Gastroesophageal sphincter (tissue), 4 donors: Measurements from ENCODE around the gene ACAD10. TPM values are rescaled to one million over a fixed set of nuclear protein-coding genes. Genes with fewer than 3 reads are reported as not detected.

Source experiments
- ATAC-seq: fragments of 150-250 bp; one replicate; pipeline ENCODE4 v1.9.1; 2016; ENCODE audit warnings: mild to moderate bottlenecking, moderate library complexity
- H3K27ac ChIP-seq, 4 donors: fragments of 200-600 bp; sonication (generic) in 3 of 4; 1 replicate in 3 of 4; 2 replicates in 1 of 4; pipeline ENCODE4 v1.5.1; 2016 to 2019
- H3K27me3 ChIP-seq: fragments of 200-600 bp; sonication (generic); one replicate; pipeline ENCODE4 v1.5.1; 2019
- H3K36me3 ChIP-seq, 2 donors: fragments of 200-600 bp; sonication (generic); one replicate each; pipeline ENCODE4 v1.5.1; 2019; ENCODE audit warnings: control low read depth in 1 of 2
- H3K4me1 ChIP-seq, 3 donors: fragments of 200-600 bp; sonication (generic); 1 replicate in 2 of 3; 2 replicates in 1 of 3; pipeline ENCODE4 v1.5.1; 2016 to 2019; ENCODE audit warnings: control low read depth in 2 of 3
- H3K4me3 ChIP-seq, 2 donors: fragments of 200-600 bp; sonication (generic); one replicate each; pipeline ENCODE4 v1.5.1; 2019; ENCODE audit warnings: mild to moderate bottlenecking in 1 of 2, moderate library complexity in 1 of 2
- H3K9me3 ChIP-seq, 3 donors: fragments of 200-600 bp; sonication (generic); one replicate each; pipeline ENCODE4 v1.5.1; 2017 to 2019; ENCODE audit warnings: control low read depth in 2 of 3
- EP300 ChIP-seq: sonication (generic); formaldehyde crosslinking; IDR thresholded peaks from one replicate; pipeline ENCODE4 v1.6.1; 2017; ENCODE audit warnings: antibody characterized with exemption, mild to moderate bottlenecking
- POLR2A ChIP-seq, 2 donors: fragments of 450-650 bp; IDR thresholded peaks; one replicate each; pipeline ENCODE4 v1.6.1; 2017; ENCODE audit warnings: antibody characterized with exemption in 2 of 2, mild to moderate bottlenecking in 2 of 2, moderate library complexity in 1 of 2
- POLR2AphosphoS5 ChIP-seq: sonication (generic); formaldehyde crosslinking; IDR thresholded peaks from one replicate; pipeline ENCODE4 v1.6.1; 2017; ENCODE audit warnings: antibody characterized with exemption
- WGBS, 2 donors: methylation state at CpG; one replicate each; pipeline ENCODE4 v1.1.5; 2018; ENCODE audit warnings: low coverage in 1 of 2; 5-methylcytosine and 5-hydroxymethylcytosine counted together
- total RNA-seq, 4 donors: library from RNA; depleted of rRNA; stranded (reverse); fragments of >200 nt; gene quantifications; one replicate each; pipeline ENCODE4 v1.1.0, GENCODE V29; 2016
- TF ChIP-seq, protein P1 (sequence below), 4 experiments: fragments of 200-600 bp in 2 of 4; fragments of 450-650 bp in 2 of 4; sonication (generic) in 1 of 4; IDR thresholded peaks; one replicate each; pipeline ENCODE4 v1.5.1; 2017 to 2019; ENCODE audit warnings: antibody characterized with exemption in 4 of 4, mild to moderate bottlenecking in 2 of 4, moderate library complexity in 2 of 4

The ACAD10 gene
- total RNA-seq, 4 donors from 2014 or later, result 7.5 to 26.5 (median 19.0) TPM

- H3K4me3 ChIP-seq, result no peak overlapping the region
- WGBS, 2 donors, result 40 to 56% methylated on average over 1 to 2 of the region's 8 CpGs
Measured at GRCh38 chr12:111748151-111748672, 62.4 kb downstream of the ACAD10 start.

GRCh38 chr12:111748867-111749266 lies 63.0 kb downstream of the ACAD10 start:
- TF ChIP-seq POLR2AphosphoS5 (no peak), EP300 (no peak), POLR2A (IDR thresholded peaks at IDR 0.05) (no peak)
- TF ChIP-seq, protein P1, sequence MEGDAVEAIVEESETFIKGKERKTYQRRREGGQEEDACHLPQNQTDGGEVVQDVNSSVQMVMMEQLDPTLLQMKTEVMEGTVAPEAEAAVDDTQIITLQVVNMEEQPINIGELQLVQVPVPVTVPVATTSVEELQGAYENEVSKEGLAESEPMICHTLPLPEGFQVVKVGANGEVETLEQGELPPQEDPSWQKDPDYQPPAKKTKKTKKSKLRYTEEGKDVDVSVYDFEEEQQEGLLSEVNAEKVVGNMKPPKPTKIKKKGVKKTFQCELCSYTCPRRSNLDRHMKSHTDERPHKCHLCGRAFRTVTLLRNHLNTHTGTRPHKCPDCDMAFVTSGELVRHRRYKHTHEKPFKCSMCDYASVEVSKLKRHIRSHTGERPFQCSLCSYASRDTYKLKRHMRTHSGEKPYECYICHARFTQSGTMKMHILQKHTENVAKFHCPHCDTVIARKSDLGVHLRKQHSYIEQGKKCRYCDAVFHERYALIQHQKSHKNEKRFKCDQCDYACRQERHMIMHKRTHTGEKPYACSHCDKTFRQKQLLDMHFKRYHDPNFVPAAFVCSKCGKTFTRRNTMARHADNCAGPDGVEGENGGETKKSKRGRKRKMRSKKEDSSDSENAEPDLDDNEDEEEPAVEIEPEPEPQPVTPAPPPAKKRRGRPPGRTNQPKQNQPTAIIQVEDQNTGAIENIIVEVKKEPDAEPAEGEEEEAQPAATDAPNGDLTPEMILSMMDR (IDR thresholded peaks at IDR 0.05), result no peak
- no peaks in the 10 kb centered on the region for H3K27me3 ChIP-seq
- peaks cover 0 to 80% of the 10 kb centered on the region in 2 donors for H3K36me3 ChIP-seq
- H3K4me3 ChIP-seq, result no peak overlapping the region
- H3K27ac ChIP-seq, result peak overlapping the region in 3 of 4 donors; percentile 41 to 63 (median 60)
- WGBS, 2 donors, result 53 to 68% methylated on average over 2 to 7 of the region's 7 CpGs
- H3K9me3 ChIP-seq, result no peaks in the 10 kb centered on the region
- peaks cover 0 to 28% (median 0%) of the 10 kb centered on the region in 3 donors for H3K4me1 ChIP-seq
- ATAC-seq, result no peak

More at GRCh38 chr12:111748151-111748672, 62.4 kb downstream of the ACAD10 start:
- Histone ChIP-seq H3K36me3 (peaks cover 0 to 75% of the 10 kb centered on the region in 2 donors), H3K4me1 (peaks cover 0 to 23% (median 0%) of the 10 kb centered on the region in 3 donors), H3K9me3 (no peaks in the 10 kb centered on the region), H3K27me3 (no peaks in the 10 kb centered on the region), H3K27ac (peak overlapping the region in 3 of 4 donors; percentile 41 to 63 (median 60))
- no peak for ATAC-seq
- TF ChIP-seq, protein P1 (IDR thresholded peaks at IDR 0.05), result no peak
- TF ChIP-seq POLR2A (IDR thresholded peaks at IDR 0.05), result no peak

DNA sequence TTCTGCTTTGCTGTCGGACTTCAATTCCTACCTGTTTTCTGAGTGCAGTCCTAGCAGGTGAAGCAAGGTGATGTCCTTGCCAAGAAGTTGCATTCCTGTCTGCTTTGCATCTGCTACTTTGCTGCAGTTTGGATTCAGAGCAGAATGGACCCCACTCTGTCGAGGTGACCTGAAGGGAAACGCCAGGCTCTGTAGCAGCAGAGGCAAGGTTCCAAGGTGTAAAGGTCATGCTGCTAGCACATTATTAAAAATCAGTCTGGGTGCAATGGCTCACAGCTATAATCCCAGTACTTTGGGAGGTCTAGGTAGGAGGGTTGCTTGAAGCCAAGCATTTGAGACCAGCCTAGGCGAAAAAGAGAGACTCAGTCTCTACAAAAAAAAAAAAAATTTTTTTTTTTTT lies 63.5 kb downstream of the ACAD10 start:
- no peaks in the 10 kb centered on the region for H3K27me3 ChIP-seq
- H3K27ac ChIP-seq, result peak overlapping the region in 2 of 4 donors; percentile 60 to 63
- peaks cover 0 to 81% of the 10 kb centered on the region in 2 donors for H3K36me3 ChIP-seq
- H3K9me3 ChIP-seq, result no peaks in the 10 kb centered on the region
- WGBS, 2 donors, result 72 to 83% methylated on average over 1 to 4 of the region's 4 CpGs
- TF ChIP-seq, protein P1 (IDR thresholded peaks at IDR 0.05), result no peak
- TF ChIP-seq POLR2AphosphoS5 (no peak), EP300 (no peak), POLR2A (IDR thresholded peaks at IDR 0.05) (no peak)
- H3K4me3 ChIP-seq, result no peak overlapping the region
- no peak for ATAC-seq
- peaks cover 0 to 28% (median 0%) of the 10 kb centered on the region in 3 donors for H3K4me1 ChIP-seq

DNA sequence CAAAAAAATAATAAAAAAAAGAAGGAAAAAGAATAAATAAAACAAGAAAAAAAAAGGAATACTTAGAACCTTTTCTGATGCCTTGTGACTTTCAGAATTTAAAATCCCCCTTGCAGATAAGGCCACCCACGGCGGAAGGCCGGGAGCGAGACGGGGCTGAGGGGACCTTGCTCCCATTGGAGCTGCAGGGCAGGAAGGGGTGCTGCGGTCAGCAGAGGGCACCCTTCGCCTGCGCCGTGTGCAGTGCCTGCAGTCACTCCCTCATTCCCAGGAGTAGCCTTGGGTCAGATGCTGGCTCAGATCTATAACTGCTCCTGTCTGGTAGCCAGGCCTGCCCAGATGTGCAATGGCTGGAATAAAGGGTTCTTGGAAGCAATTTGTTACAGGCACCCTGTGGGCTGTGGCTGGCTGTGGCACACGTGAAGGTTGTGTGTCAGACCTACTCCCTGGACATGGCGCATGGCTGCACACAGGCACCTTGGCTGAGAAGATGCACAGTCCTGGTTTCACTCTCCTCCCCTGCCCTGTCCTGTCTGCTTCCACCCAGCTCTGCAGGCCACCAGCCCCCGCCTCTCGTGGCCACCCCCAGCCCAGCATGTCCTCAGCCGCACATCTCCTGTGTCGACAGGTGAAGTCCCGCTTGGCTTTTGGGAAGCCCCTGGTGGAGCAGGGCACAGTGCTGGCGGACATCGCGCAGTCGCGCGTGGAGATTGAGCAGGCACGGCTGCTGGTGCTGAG lies 67.5 kb downstream of the ACAD10 start:
- TF ChIP-seq, protein P1 (IDR thresholded peaks at IDR 0.05), result peak in 3 of 4 experiments; percentile 71 to 92 (median 72)
- TF ChIP-seq POLR2AphosphoS5, result peak; percentile 11
- TF ChIP-seq POLR2A (IDR thresholded peaks at IDR 0.05), result no peak
- no peak for TF ChIP-seq EP300
- Histone ChIP-seq H3K27me3 (no peaks in the 10 kb centered on the region), H3K36me3 (peaks cover 0 to 73% of the 10 kb centered on the region in 2 donors), H3K4me3 (no peak overlapping the region), H3K9me3 (no peaks in the 10 kb centered on the region), H3K27ac (no peak overlapping the region), H3K4me1 (peaks cover 0 to 31% (median 0%) of the 10 kb centered on the region in 3 donors)
- ATAC-seq, result peak; percentile 89
- 0 to 17% methylated on average over 8 to 9 of the region's 23 CpGs for WGBS, 2 donors

DNA sequence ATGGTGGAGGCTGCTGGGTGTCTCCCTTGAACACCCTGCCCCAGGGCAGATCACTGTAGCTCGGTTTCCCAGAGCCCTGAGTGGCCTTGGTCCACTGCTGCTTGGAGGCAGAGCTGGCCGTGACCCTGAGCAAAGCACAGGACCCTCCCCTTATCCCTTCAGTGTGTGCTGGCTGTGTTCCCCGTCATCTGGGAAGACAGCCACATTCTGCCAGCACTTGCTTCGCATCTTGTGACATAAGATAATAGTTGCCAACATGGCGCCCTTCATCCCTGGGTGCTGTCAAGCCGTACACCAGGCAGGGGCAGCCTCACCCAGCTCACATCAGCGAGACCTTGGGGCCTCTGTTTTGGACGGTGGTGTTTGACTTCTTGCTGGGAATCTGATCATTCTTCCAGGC lies 68.8 kb downstream of the ACAD10 start:
- H3K9me3 ChIP-seq, result no peaks in the 10 kb centered on the region
- no peak for ATAC-seq
- no peaks in the 10 kb centered on the region for H3K27me3 ChIP-seq
- TF ChIP-seq EP300 (no peak), POLR2AphosphoS5 (no peak), POLR2A (IDR thresholded peaks at IDR 0.05) (no peak)
- TF ChIP-seq, protein P1 (IDR thresholded peaks at IDR 0.05), result no peak
- H3K36me3 ChIP-seq, result peaks cover 0 to 59% of the 10 kb centered on the region in 2 donors
- no peak overlapping the region for H3K27ac ChIP-seq
- no peak overlapping the region for H3K4me3 ChIP-seq
- WGBS, 2 donors, result 70 to 80% methylated on average over 4 of the region's 8 CpGs
- peaks cover 0 to 19% (median 0%) of the 10 kb centered on the region in 3 donors for H3K4me1 ChIP-seq
